A549 (cell line): ENCODE data around the gene NR1H2. TPM values are rescaled to one million over a fixed set of nuclear protein-coding genes. Genes with fewer than 3 reads are reported as not detected.
"Not testable (repeated sequence)": the region's sequence is repeated elsewhere in the genome, so short reads cannot be mapped to it uniquely, and the experiment has no call there.

Source experiments
- ATAC-seq, 2 experiments: fragments of 200-7000 bp in 1 of 2; fragments of >200 bp in 1 of 2; cut with Nextera tagmentation in 1 of 2; cut with Tn5 transposase in 1 of 2; 3 replicates each; pipeline versions ENCODE4 v1.8.0 to v1.9.1; 2018 to 2020; ENCODE audit warnings: mild to moderate bottlenecking in 1 of 2, moderate library complexity in 1 of 2
- CTCF ChIA-PET: fragments of 300-600 bp; sonication (Branson Sonifier 250); formaldehyde crosslinking; extraction: SDS; loops from one replicate; lab custom pipeline; 2021; ENCODE audit warnings: antibody characterized with exemption, inconsistent platforms; lab: Yijun Ruan, JAX
- POLR2A ChIA-PET: fragments of 350-600 bp; formaldehyde crosslinking; extraction: SDS; loops from one replicate; lab custom pipeline; 2021; ENCODE audit warnings: antibody characterized with exemption, inconsistent platforms; lab: Yijun Ruan, JAX
- DNase-seq, 2 experiments: peaks; one replicate each; pipeline versions ENCODE4 v3.0.0 to v3.0.0-alpha.2; 2011 to 2016; ENCODE audit warnings: low read depth in 1 of 2, low spot score in 1 of 2
- FAIRE-seq: peaks from 2 replicates; lab custom pipeline; 2011; peaks lifted over from hg19 to GRCh38; lab: Jason Lieb, UNC
- H3K27ac ChIP-seq, 2 experiments: fragments of >200 bp; sonication (Bioruptor Twin); formaldehyde crosslinking; 3 replicates each; pipeline ENCODE4 v1.5.1; 2016 to 2017
- H3K4me1 ChIP-seq: fragments of >200 bp; sonication (Bioruptor Twin); formaldehyde crosslinking; 3 replicates; pipeline ENCODE4 v1.6.1; 2016
- H3K4me2 ChIP-seq: fragments of >200 bp; sonication (Bioruptor Twin); formaldehyde crosslinking; 3 replicates; pipeline ENCODE4 v1.6.1; 2016
- H3K4me3 ChIP-seq: fragments of >200 bp; sonication (Bioruptor Twin); formaldehyde crosslinking; 3 replicates; pipeline ENCODE4 v1.5.1; 2016
- H3K9me3 ChIP-seq: fragments of >200 bp; sonication (Bioruptor Twin); formaldehyde crosslinking; 3 replicates; pipeline ENCODE4 v1.6.1; 2016
- CBX2 ChIP-seq: fragments of 200-600 bp; sonication (generic); IDR thresholded peaks from 2 replicates; pipeline ENCODE4 v1.6.1; 2016; ENCODE audit warnings: low read depth, mild to moderate bottlenecking, borderline replicate concordance
- CBX8 ChIP-seq: fragments of 200-600 bp; sonication (generic); IDR thresholded peaks from 2 replicates; pipeline ENCODE4 v1.6.1; 2016
- EHF ChIP-seq: fragments of 250-450 bp; sonication (Bioruptor Pico); IDR thresholded peaks from 2 replicates; pipeline ENCODE4 v1.5.0; 2020; ENCODE audit warnings: mild to moderate bottlenecking
- FOSL2 ChIP-seq, 2 experiments: fragments of 450-650 bp in 1 of 2; fragments of >200 bp in 1 of 2; sonication (Bioruptor Twin) in 1 of 2; formaldehyde crosslinking; IDR thresholded peaks; 2 replicates each; pipeline versions ENCODE4 v1.5.0 to v1.6.1; 2016 to 2020; ENCODE audit warnings: mild to moderate bottlenecking in 1 of 2, moderate library complexity in 1 of 2
- FOXS1 ChIP-seq: fragments of 250-450 bp; sonication (Bioruptor Pico); IDR thresholded peaks from 2 replicates; pipeline ENCODE4 v1.5.0; 2020; ENCODE audit warnings: mild to moderate bottlenecking, moderate library complexity
- GATA3 ChIP-seq: IDR thresholded peaks from 2 replicates; pipeline ENCODE4 v1.6.1; 2012; ENCODE audit warnings: borderline replicate concordance
- HDAC2 ChIP-seq: fragments of 200-600 bp; sonication (generic); IDR thresholded peaks from 2 replicates; pipeline ENCODE4 v1.6.1; 2016
- HEYL ChIP-seq: fragments of 250-450 bp; sonication (Bioruptor Pico); IDR thresholded peaks from 2 replicates; pipeline ENCODE4 v1.8.0; 2021; ENCODE audit warnings: mild to moderate bottlenecking, moderate library complexity
- HOXA7 ChIP-seq: fragments of 250-450 bp; sonication (Bioruptor Pico); IDR thresholded peaks from 2 replicates; pipeline ENCODE4 v1.5.0; 2020; ENCODE audit warnings: mild to moderate bottlenecking, moderate library complexity
- MYC ChIP-seq: IDR thresholded peaks from 2 replicates; pipeline ENCODE4 v1.6.1; 2012; ENCODE audit warnings: mild to moderate bottlenecking, inconsistent platforms, low read length, improper control_type of control experiment, borderline replicate concordance
- NPAS2 ChIP-seq: fragments of 250-450 bp; sonication (Bioruptor Pico); IDR thresholded peaks from 2 replicates; pipeline ENCODE4 v1.8.0; 2022; ENCODE audit warnings: mild to moderate bottlenecking, moderate library complexity, borderline replicate concordance
- PHF8 ChIP-seq: fragments of 200-600 bp; sonication (generic); IDR thresholded peaks from 2 replicates; pipeline ENCODE4 v1.6.1; 2016; ENCODE audit warnings: low read depth, mild to moderate bottlenecking, antibody characterized with exemption, moderate library complexity, borderline replicate concordance
- POLR2A ChIP-seq: IDR thresholded peaks from 2 replicates; pipeline ENCODE4 v1.6.1; 2012; ENCODE audit warnings: mild to moderate bottlenecking, low read length
- POLR2AphosphoS2 ChIP-seq: conservative IDR thresholded peaks from 2 replicates; pipeline ENCODE4 v1.6.1; 2012; ENCODE audit warnings: low read length, improper control_type of control experiment, inconsistent platforms
- RAD21 ChIP-seq, 2 experiments: fragments of >200 bp in 1 of 2; sonication (Bioruptor Twin) in 1 of 2; formaldehyde crosslinking in 1 of 2; IDR thresholded peaks in 1 of 2; conservative IDR thresholded peaks in 1 of 2; 2 replicates in 1 of 2; 3 replicates in 1 of 2; pipeline ENCODE4 v1.6.1; 2012 to 2018; ENCODE audit warnings: inconsistent platforms in 1 of 2
- RARB ChIP-seq: fragments of 250-450 bp; sonication (Bioruptor Pico); IDR thresholded peaks from 2 replicates; pipeline ENCODE4 v1.8.0; 2021; ENCODE audit warnings: mild to moderate bottlenecking, moderate library complexity
- RCOR1 ChIP-seq: fragments of 150-350 bp; IDR thresholded peaks from 2 replicates; pipeline ENCODE4 v1.6.1; 2014; ENCODE audit warnings: antibody characterized with exemption, low read length, low read depth
- ZSCAN20 ChIP-seq: fragments of 250-450 bp; sonication (Bioruptor Pico); IDR thresholded peaks from 2 replicates; pipeline ENCODE4 v1.8.0; 2022; ENCODE audit warnings: mild to moderate bottlenecking, moderate library complexity
- WGBS: methylation state at CpG from one replicate; pipeline ENCODE4 v1.1.6; 2017; ENCODE audit errors: missing lambda C conversion rate; 5-methylcytosine and 5-hydroxymethylcytosine counted together
- polyA plus RNA-seq, 4 experiments: library from polyadenylated mRNA; depleted of rRNA in 3 of 4; stranded (reverse); fragments of >200 nt; fragmentation: RNase III in 1 of 4; extraction: RNeasy Plus Mini Kit Qiagen cat#74134 plus additional on column Dnase treatment in 1 of 4; gene quantifications; 2 replicates in 3 of 4; 3 replicates in 1 of 4; pipeline ENCODE4 v1.2.3, GENCODE V29; 2011 to 2017
- TF ChIP-seq, protein P1 (sequence below): IDR thresholded peaks from 2 replicates; pipeline ENCODE4 v1.6.1; 2012
- TF ChIP-seq, protein P2 (sequence below): fragments of 250-450 bp; sonication (Bioruptor Pico); IDR thresholded peaks from 2 replicates; pipeline ENCODE4 v1.5.0; 2021; ENCODE audit warnings: mild to moderate bottlenecking, moderate library complexity, borderline replicate concordance
- TF ChIP-seq, protein P3 (sequence below): fragments of 250-450 bp; sonication (Bioruptor Pico); IDR thresholded peaks from 2 replicates; pipeline ENCODE4 v1.5.0; 2020; ENCODE audit warnings: low read depth, mild to moderate bottlenecking, moderate library complexity
- TF ChIP-seq, protein P4 (sequence below): fragments of 450-650 bp; IDR thresholded peaks from 2 replicates; pipeline ENCODE4 v1.6.1; 2014; ENCODE audit warnings: antibody characterized with exemption
- TF ChIP-seq, protein P5 (sequence below): fragments of >200 bp; sonication (Bioruptor Twin); formaldehyde crosslinking; IDR thresholded peaks from 3 replicates; pipeline ENCODE4 v1.6.1; 2016

The NR1H2 gene
- polyA plus RNA-seq, 2 of the 4 experiments (the other 2 are of a cell fraction), result 39.3 to 67.0 TPM

DNA sequence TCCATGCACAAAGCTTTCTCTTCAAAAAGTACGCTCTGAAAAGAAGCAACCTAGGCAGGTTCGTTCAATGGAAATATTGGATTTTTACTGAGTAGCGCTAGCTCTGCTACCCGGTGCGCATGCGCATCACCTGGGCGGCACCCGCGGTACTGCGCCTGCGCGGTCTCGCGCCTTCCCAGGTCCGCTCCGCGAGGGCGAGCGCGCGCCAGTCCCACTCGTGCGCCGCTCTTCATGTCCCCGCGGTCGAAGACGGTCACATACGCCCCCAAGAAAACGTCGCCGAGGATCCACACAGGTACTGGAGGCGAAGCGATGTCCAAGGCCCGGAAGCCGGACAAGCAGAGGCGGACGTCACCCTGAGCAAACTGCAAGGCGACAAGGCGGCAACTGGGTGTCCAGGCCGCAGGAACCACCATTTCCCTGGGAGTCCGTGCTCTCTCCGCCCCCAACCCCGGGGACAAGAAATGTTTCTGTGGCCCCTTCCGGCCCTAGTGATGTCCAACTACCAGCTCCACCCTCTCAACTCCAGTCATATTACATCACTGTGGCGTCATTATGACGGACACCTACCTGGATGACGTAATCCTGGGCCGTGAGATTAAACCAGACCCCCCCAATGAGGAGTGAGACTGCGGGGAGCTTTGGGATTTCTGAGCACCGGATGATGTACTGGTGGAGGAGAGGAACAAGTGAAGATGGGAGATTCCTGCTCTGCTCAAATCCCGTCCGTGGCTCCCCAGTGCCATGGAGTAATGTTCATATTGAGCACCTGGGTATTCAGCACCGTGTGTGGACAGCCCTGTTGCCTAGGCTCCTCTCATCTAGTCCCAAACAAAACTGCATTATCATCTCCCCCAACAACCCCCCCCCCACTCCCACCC lies 42.3 kb upstream of the NR1H2 start (continued):
- TF ChIP-seq POLR2A (peak; percentile 96), EHF (CRISPR knock-in tag) (peak; percentile 85; the same call in 1 of the 2 replicates), CBX2 (no peak), HEYL (no peak)
- TF ChIP-seq, protein P1, sequence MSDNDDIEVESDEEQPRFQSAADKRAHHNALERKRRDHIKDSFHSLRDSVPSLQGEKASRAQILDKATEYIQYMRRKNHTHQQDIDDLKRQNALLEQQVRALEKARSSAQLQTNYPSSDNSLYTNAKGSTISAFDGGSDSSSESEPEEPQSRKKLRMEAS, result peak; percentile 100

DNA sequence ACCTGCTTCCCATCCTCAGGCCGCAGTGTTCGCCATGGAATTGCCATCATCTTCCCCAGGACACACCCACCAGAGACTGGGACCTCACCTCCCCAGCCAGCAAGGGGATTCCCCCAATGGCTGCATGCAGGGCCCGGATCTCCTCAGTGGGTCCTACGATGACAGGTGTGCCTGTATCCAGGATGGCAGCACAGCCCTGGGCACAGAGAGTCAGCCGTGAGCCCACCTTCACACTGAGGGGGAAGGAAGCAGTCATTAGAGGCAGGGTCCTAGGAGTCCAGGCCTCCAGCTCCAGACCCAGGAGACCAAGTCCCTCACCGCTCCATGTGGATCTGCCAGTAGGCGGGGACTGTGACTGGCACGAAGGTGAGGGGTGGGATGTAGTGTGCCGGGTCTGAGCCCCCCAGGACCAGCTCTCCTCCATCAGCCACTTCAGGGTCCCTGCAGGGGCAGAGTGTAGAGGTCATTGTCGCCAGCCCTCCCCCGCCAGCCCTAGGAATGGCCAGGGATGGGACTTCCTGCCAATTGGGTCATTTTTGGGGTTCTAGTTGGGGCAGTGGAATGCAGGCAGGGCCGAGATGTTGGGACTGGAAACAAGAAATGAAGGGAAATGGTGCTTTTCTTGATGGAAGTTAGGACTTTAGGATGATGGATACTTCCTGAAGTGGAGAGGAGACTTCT lies 41.4 kb upstream of the NR1H2 start:
- peaks cover 25% of the 10 kb centered on the region for H3K4me1 ChIP-seq
- H3K4me2 ChIP-seq, result no peak overlapping the region; the same call in 2 of the 3 replicates
- ATAC-seq (no peak), FAIRE-seq (no peak), DNase-seq (no peak)
- POLR2A ChIA-PET, result interaction anchor here (1.4 kb wide), 1 partner anchor 10 kb away, joined by 5 read pairs; no protein-coding TSS in a partner anchor
- H3K27ac ChIP-seq, result no peak overlapping the region
- no peak overlapping the region for H3K4me3 ChIP-seq
- CTCF ChIA-PET, result interaction anchor here (1.4 to 2.6 kb wide), 6 partner anchors 19 to 222 kb away, joined by 5 to 12 read pairs (median 7); no protein-coding TSS in a partner anchor
- TF ChIP-seq PHF8, result no peak
- TF ChIP-seq CBX8, result no peak
- no peak for TF ChIP-seq FOSL2 (IDR thresholded peaks at IDR 0.05)
- no peak for TF ChIP-seq FOSL2 (CRISPR knock-in tag; IDR thresholded peaks at IDR 0.05)
- H3K9me3 ChIP-seq, result 0 out of 3 replicates have a peak, but pooled peaks cover 4% of the 10 kb centered on the region
- 88% methylated on average over 12 of the region's 12 CpGs for WGBS

DNA sequence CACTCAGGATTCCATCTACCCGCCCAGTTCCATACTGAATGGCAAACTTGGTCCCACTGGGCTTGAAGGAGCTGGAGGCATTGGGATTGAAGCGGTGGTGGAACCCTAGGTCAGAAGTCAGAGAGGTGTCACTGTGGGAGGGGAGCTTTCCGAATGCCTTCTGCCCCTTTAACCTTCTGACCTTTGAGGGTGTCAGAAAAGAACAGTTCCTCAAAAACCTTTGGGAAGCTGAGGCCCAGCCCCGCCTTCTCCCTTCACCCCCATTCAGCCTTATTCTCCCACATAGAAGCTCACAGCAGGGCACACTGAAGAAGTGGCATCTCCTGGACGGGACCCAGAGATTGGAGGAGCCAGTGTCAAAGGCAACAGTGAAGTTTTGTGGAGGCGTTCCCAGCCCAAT lies 39.2 kb upstream of the NR1H2 start:
- H3K4me2 ChIP-seq, FAIRE-seq: not testable (repeated sequence)
- CTCF ChIA-PET, result interaction anchor here (0.6 to 3.1 kb wide), 6 partner anchors 9 to 190 kb away, joined by 3 to 9 read pairs (median 4); no protein-coding TSS in a partner anchor

DNA sequence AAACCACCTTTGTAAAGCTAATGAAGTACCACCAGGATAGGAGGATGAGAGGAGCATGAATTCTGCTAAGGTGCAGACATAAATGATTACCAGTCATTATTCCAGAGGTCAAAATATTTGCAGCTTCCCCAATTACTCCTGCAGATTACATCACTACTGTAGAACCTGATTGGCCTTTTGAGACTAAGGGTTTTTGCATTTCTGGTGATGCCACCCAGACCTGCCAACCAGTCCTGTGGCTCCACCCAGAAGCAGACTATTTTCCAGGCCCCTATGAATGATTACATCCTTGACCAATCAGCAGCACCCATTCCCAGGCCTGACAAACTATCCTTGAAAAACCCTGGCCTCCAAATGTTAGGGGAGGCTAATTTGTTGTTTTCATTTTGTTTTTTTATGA lies 35.9 kb upstream of the NR1H2 start:
- no peak overlapping the region for H3K4me2 ChIP-seq
- FAIRE-seq (no peak), ATAC-seq (no peak), DNase-seq (no peak)
- H3K4me3 ChIP-seq, result no peak overlapping the region
- CTCF ChIA-PET, result interaction anchor here (1.5 to 4.7 kb wide), 5 partner anchors 11 to 121 kb away, joined by 5 to 27 read pairs (median 6); no protein-coding TSS in a partner anchor
- no peak overlapping the region for H3K27ac ChIP-seq
- POLR2A ChIA-PET, result no interaction called here
- no peaks in the 10 kb centered on the region for H3K4me1 ChIP-seq
- H3K9me3 ChIP-seq, result peaks cover 14% of the 10 kb centered on the region; the same call in 2 of the 3 replicates
- TF ChIP-seq POLR2A (no peak), HDAC2 (no peak), POLR2AphosphoS2 (no peak), RAD21 (conservative IDR thresholded peaks at IDR 0.05 in 1 of 2, IDR thresholded peaks at IDR 0.05 in 1 of 2) (no peak), PHF8 (no peak), RCOR1 (no peak), ZSCAN20 (CRISPR knock-in tag) (no peak), NPAS2 (CRISPR knock-in tag) (no peak), RARB (CRISPR knock-in tag) (no peak), HOXA7 (CRISPR knock-in tag) (no peak), FOXS1 (no peak), MYC (no peak), FOSL2 (IDR thresholded peaks at IDR 0.05) (no peak), FOSL2 (CRISPR knock-in tag; IDR thresholded peaks at IDR 0.05) (no peak), GATA3 (no peak)
- TF ChIP-seq, protein P2, sequence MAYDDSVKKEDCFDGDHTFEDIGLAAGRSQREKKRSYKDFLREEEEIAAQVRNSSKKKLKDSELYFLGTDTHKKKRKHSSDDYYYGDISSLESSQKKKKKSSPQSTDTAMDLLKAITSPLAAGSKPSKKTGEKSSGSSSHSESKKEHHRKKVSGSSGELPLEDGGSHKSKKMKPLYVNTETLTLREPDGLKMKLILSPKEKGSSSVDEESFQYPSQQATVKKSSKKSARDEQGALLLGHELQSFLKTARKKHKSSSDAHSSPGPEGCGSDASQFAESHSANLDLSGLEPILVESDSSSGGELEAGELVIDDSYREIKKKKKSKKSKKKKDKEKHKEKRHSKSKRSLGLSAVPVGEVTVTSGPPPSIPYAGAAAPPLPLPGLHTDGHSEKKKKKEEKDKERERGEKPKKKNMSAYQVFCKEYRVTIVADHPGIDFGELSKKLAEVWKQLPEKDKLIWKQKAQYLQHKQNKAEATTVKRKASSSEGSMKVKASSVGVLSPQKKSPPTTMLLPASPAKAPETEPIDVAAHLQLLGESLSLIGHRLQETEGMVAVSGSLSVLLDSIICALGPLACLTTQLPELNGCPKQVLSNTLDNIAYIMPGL (CRISPR knock-in tag), result no peak
- TF ChIP-seq, protein P3, sequence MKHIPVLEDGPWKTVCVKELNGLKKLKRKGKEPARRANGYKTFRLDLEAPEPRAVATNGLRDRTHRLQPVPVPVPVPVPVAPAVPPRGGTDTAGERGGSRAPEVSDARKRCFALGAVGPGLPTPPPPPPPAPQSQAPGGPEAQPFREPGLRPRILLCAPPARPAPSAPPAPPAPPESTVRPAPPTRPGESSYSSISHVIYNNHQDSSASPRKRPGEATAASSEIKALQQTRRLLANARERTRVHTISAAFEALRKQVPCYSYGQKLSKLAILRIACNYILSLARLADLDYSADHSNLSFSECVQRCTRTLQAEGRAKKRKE (CRISPR knock-in tag), result no peak
- TF ChIP-seq, protein P4, sequence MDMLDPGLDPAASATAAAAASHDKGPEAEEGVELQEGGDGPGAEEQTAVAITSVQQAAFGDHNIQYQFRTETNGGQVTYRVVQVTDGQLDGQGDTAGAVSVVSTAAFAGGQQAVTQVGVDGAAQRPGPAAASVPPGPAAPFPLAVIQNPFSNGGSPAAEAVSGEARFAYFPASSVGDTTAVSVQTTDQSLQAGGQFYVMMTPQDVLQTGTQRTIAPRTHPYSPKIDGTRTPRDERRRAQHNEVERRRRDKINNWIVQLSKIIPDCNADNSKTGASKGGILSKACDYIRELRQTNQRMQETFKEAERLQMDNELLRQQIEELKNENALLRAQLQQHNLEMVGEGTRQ, result no peak
- TF ChIP-seq, protein P5, sequence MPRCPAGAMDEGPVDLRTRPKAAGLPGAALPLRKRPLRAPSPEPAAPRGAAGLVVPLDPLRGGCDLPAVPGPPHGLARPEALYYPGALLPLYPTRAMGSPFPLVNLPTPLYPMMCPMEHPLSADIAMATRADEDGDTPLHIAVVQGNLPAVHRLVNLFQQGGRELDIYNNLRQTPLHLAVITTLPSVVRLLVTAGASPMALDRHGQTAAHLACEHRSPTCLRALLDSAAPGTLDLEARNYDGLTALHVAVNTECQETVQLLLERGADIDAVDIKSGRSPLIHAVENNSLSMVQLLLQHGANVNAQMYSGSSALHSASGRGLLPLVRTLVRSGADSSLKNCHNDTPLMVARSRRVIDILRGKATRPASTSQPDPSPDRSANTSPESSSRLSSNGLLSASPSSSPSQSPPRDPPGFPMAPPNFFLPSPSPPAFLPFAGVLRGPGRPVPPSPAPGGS, result no peak
- TF ChIP-seq, protein P1, result no peak

More for the DNA sequence above, 39.2 kb upstream of the NR1H2 start:
- H3K27ac ChIP-seq, H3K4me3 ChIP-seq, DNase-seq, POLR2A ChIA-PET, ATAC-seq: not testable (repeated sequence)
- H3K9me3 ChIP-seq, result peaks cover 14% of the 10 kb centered on the region; the same call in 2 of the 3 replicates
- peaks cover 11% of the 10 kb centered on the region for H3K4me1 ChIP-seq
- 71% methylated on average over 6 of the region's 6 CpGs for WGBS
